ENCODE results near the gene CLUH.
"Not testable (repeated sequence)": the region's sequence is repeated elsewhere in the genome, so short reads cannot be mapped to it uniquely, and the experiment has no call there.

CLUH gene

GRCh38 chr17:2703606-2704005 lies 8.0 kb downstream of the CLUH start:
- no peak for DNase-seq
- in situ Hi-C loops (cut with MboI; ENCODE audit: low pct_unique_long_range_greater_than_20kb, low sequenced_read_pairs): no loop called here

GRCh38 chr17:2703181-2703580 lies 8.4 kb downstream of the CLUH start:
- in situ Hi-C loops (cut with MboI; ENCODE audit: low pct_unique_long_range_greater_than_20kb, low sequenced_read_pairs): no loop called here
- no peak for DNase-seq

- DNase-seq: no peak
- in situ Hi-C loops (cut with MboI; ENCODE audit: low pct_unique_long_range_greater_than_20kb, low sequenced_read_pairs): no loop called here
Measured at GRCh38 chr17:2701996-2702741, 9.4 kb downstream of the CLUH start.

- DNase-seq: no peak
- in situ Hi-C loops (cut with MboI; ENCODE audit: low pct_unique_long_range_greater_than_20kb, low sequenced_read_pairs): no loop called here
Measured at GRCh38 chr17:2701161-2701995, 10.2 kb downstream of the CLUH start.

- no peak for DNase-seq
- in situ Hi-C loops (cut with MboI; ENCODE audit: low pct_unique_long_range_greater_than_20kb, low sequenced_read_pairs): no loop called here
Measured at GRCh38 chr17:2700491-2701141, 10.9 kb downstream of the CLUH start.

- in situ Hi-C loops (cut with MboI; ENCODE audit: low pct_unique_long_range_greater_than_20kb, low sequenced_read_pairs): no loop called here
Measured at GRCh38 chr17:2700030-2700490, 11.5 kb downstream of the CLUH start.

GRCh38 chr17:2699216-2699805 lies 12.3 kb downstream of the CLUH start:
- in situ Hi-C loops (cut with MboI; ENCODE audit: low pct_unique_long_range_greater_than_20kb, low sequenced_read_pairs); DNase-seq: not testable (repeated sequence)

More at GRCh38 chr17:2700030-2700490, 11.5 kb downstream of the CLUH start:
- DNase-seq: no peak

GRCh38 chr17:2697611-2698162 lies 13.9 kb downstream of the CLUH start:
- in situ Hi-C loops (cut with MboI; ENCODE audit: low pct_unique_long_range_greater_than_20kb, low sequenced_read_pairs): no loop called here
- no peak for DNase-seq

- in situ Hi-C loops (cut with MboI; ENCODE audit: low pct_unique_long_range_greater_than_20kb, low sequenced_read_pairs): no loop called here
- DNase-seq: no peak
Measured at GRCh38 chr17:2695961-2696760, 15.4 kb downstream of the CLUH start.

GRCh38 chr17:2695243-2695960 lies 16.2 kb downstream of the CLUH start:
- in situ Hi-C loops (cut with MboI; ENCODE audit: low pct_unique_long_range_greater_than_20kb, low sequenced_read_pairs): no loop called here
- no peak for DNase-seq

GRCh38 chr17:2694381-2695242 lies 17.0 kb downstream of the CLUH start:
- in situ Hi-C loops (cut with MboI; ENCODE audit: low pct_unique_long_range_greater_than_20kb, low sequenced_read_pairs): no loop called here
- no peak for DNase-seq

- DNase-seq: no peak
- in situ Hi-C loops (cut with MboI; ENCODE audit: low pct_unique_long_range_greater_than_20kb, low sequenced_read_pairs): no loop called here
Measured at GRCh38 chr17:2693561-2694380, 17.8 kb downstream of the CLUH start.

GRCh38 chr17:2692781-2693135 lies 18.8 kb downstream of the CLUH start:
- in situ Hi-C loops (cut with MboI; ENCODE audit: low pct_unique_long_range_greater_than_20kb, low sequenced_read_pairs): no loop called here
- DNase-seq: no peak

- in situ Hi-C loops (cut with MboI; ENCODE audit: low pct_unique_long_range_greater_than_20kb, low sequenced_read_pairs): no loop called here
- DNase-seq: no peak
Measured at GRCh38 chr17:2691965-2692780, 19.4 kb downstream of the CLUH start.

- no peak for DNase-seq
- in situ Hi-C loops (cut with MboI; ENCODE audit: low pct_unique_long_range_greater_than_20kb, low sequenced_read_pairs): no loop called here
Measured at GRCh38 chr17:2691069-2691871, 20.3 kb downstream of the CLUH start.

All from KBM-7 (cell line).